Kidney epithelial cell (primary cell): ENCODE results near the gene TFPI. TPM values are rescaled to one million over a fixed set of nuclear protein-coding genes. Genes with fewer than 3 reads are reported as not detected.

Experiments used
- DNase-seq: peaks from one replicate; pipeline ENCODE4 v3.0.0-alpha.2; 2010; ENCODE audit warnings: low read depth
- H3K27me3 ChIP-seq: 2 replicates; pipeline ENCODE4 v1.6.0; 2011; ENCODE audit warnings: low read length; ENCODE audit not compliant: control insufficient read depth, insufficient read depth
- H3K36me3 ChIP-seq: 2 replicates; pipeline ENCODE4 v1.5.1; 2011; ENCODE audit warnings: low read length; ENCODE audit not compliant: control insufficient read depth, insufficient read depth
- H3K4me3 ChIP-seq: 2 replicates; pipeline ENCODE4 v1.5.1; 2011; ENCODE audit warnings: low read depth, mild to moderate bottlenecking, control low read depth, low read length
- CTCF ChIP-seq: IDR thresholded peaks from 2 replicates; pipeline ENCODE4 v1.5.1; 2011; ENCODE audit warnings: mild to moderate bottlenecking, moderate library complexity, low read length, control low read depth, inconsistent platforms; ENCODE audit not compliant: insufficient read depth, poor library complexity, severe bottlenecking
- total RNA-seq: library from RNA; depleted of rRNA; stranded (reverse); fragments of >200 nt; gene quantifications from 2 replicates; pipeline ENCODE4 v1.2.3, GENCODE V29; 2015

TFPI gene
- total RNA-seq, 1 donor from 2014 or later = 31.1 TPM

- no peak for TF ChIP-seq CTCF
- no peak for DNase-seq
- Histone ChIP-seq H3K4me3 (no peak overlapping the region), H3K27me3 (no peaks in the 10 kb centered on the region), H3K36me3 (no peaks in the 10 kb centered on the region)
These were observed 44.4 kb downstream of the TFPI start for GRCh38 chr2:187509667-187510417.

- no peaks in the 10 kb centered on the region for H3K36me3 ChIP-seq
- no peak overlapping the region for H3K4me3 ChIP-seq
- DNase-seq = no peak
- no peaks in the 10 kb centered on the region for H3K27me3 ChIP-seq
- TF ChIP-seq CTCF = no peak
These were observed 47.8 kb downstream of the TFPI start for GRCh38 chr2:187506416-187506815.

DNA sequence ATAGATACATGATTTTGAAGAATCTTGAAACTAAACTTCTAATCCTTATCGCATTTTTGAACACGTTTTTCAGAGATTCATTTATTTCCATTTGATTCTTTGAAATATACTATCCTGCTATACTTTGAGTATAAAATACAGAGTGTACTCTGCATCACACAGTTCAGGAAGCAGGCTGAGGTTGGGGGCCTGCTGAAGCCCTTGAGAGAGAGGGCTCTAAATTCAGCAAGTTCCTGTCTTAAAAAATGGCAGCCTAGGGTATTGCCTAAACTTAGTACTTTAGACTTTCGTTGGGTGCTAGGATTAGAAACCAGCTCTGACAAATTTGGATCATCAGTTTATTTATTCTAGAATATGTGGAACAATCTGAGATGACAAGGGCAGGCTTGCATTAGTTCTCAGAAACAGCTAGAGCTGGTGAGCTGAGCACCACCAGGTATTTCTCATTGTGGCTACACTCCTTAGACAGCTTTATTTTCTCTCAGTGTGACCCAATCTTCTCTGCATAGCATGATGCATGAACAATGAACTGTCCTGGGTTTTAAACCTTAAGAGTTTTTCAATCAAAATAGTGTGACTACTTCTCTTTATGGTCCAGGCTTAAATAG, 49.1 kb downstream of the TFPI start:
- H3K27me3 ChIP-seq = no peaks in the 10 kb centered on the region
- DNase-seq = no peak
- TF ChIP-seq CTCF = no peak
- H3K36me3 ChIP-seq = no peaks in the 10 kb centered on the region
- no peak overlapping the region for H3K4me3 ChIP-seq

DNA sequence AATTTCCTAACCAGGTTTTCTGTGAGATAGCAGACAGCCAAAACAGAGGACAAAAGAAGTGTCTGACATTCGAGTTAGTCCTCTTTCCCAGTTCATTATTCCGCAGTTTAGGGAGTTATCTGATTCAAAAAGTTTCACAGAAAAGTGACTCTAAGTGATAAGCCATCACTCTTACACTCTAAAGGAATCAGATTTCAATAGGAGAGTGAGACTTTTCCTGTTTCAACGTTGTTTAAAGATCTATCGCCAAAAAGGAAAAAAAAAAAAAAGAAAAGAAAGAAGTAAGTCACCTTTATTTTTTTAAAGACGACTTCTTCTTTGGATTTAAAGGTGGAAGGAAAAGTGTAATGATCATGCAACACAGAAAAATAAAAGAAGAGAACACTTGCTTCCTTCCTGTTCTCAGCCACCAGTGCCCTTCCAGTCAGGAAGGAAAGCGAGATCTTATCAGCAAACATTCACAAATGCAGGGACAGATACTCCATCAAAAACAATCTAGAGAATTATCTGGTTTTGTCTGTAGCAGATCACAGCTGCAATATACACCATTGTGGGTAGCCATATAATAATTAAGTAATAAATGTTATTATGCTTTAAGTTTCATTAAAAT, 49.8 kb downstream of the TFPI start:
- H3K36me3 ChIP-seq = no peaks in the 10 kb centered on the region
- no peak overlapping the region for H3K4me3 ChIP-seq
- TF ChIP-seq CTCF = no peak
- no peak for DNase-seq
- no peaks in the 10 kb centered on the region for H3K27me3 ChIP-seq

GRCh38 chr2:187503700-187504099, 50.5 kb downstream of the TFPI start:
- Histone ChIP-seq H3K36me3 (no peaks in the 10 kb centered on the region), H3K4me3 (no peak overlapping the region), H3K27me3 (no peaks in the 10 kb centered on the region)
- no peak for TF ChIP-seq CTCF
- DNase-seq = no peak

DNA sequence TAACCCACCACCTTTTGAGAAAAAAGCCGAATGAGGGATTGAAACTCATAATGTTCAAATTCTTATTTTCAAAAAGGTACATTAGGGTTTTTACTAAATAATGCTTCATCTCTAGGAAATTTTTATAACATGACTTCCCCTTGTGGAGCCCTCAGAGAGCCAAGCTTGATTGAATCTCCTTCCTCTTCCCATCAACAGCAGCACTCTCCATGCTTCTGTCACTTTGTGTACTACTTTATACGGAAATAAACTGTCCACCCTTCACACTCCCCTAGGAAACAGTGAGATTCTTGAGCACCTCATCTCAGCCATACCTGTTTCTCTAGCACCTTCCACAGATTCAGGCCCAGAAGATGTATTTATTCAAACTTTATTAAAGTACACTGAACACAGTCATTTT, 51.8 kb downstream of the TFPI start:
- Histone ChIP-seq H3K4me3 (no peak overlapping the region), H3K27me3 (no peaks in the 10 kb centered on the region), H3K36me3 (no peaks in the 10 kb centered on the region)
- no peak for TF ChIP-seq CTCF
- DNase-seq = no peak
